ENCODE measurements around the gene AFAP1L1.

DNA sequence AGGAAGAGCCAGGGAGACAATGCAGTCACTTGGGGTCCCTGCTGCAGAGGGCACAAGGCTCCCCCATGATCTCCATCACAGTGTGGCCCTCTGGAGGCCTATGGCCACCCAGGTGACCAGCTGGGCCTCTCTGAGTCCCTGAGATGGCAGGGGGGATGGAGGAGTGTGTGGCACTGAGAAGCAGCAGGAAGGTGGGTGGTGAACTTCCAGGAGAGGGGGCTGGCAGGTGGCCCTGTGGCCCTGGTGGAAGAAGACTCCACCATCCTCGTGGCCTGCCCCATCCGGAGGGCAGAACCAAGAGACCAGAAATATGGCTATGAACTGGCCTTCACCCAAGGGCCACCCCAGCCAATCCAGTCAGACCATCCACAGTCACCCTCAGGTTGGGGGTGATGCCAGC lies 31.7 kb upstream of the AFAP1L1 start:
- TF ChIP-seq, protein P1, sequence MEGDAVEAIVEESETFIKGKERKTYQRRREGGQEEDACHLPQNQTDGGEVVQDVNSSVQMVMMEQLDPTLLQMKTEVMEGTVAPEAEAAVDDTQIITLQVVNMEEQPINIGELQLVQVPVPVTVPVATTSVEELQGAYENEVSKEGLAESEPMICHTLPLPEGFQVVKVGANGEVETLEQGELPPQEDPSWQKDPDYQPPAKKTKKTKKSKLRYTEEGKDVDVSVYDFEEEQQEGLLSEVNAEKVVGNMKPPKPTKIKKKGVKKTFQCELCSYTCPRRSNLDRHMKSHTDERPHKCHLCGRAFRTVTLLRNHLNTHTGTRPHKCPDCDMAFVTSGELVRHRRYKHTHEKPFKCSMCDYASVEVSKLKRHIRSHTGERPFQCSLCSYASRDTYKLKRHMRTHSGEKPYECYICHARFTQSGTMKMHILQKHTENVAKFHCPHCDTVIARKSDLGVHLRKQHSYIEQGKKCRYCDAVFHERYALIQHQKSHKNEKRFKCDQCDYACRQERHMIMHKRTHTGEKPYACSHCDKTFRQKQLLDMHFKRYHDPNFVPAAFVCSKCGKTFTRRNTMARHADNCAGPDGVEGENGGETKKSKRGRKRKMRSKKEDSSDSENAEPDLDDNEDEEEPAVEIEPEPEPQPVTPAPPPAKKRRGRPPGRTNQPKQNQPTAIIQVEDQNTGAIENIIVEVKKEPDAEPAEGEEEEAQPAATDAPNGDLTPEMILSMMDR (conservative IDR thresholded peaks at IDR 0.05 in 1 of 2, IDR thresholded peaks at IDR 0.05 in 1 of 2; ENCODE audit: extremely low read depth in 1 of 2, insufficient read depth in 1 of 2, low read depth in 1 of 2, low read length in 2 of 2) = no peak
- no peak for TF ChIP-seq EZH2 (IDR thresholded peaks at IDR 0.05; ENCODE audit: borderline replicate concordance, low read length)

All from mammary epithelial cell (primary cell).